ENCODE data around the gene SAFB.

Gene SAFB

DNA sequence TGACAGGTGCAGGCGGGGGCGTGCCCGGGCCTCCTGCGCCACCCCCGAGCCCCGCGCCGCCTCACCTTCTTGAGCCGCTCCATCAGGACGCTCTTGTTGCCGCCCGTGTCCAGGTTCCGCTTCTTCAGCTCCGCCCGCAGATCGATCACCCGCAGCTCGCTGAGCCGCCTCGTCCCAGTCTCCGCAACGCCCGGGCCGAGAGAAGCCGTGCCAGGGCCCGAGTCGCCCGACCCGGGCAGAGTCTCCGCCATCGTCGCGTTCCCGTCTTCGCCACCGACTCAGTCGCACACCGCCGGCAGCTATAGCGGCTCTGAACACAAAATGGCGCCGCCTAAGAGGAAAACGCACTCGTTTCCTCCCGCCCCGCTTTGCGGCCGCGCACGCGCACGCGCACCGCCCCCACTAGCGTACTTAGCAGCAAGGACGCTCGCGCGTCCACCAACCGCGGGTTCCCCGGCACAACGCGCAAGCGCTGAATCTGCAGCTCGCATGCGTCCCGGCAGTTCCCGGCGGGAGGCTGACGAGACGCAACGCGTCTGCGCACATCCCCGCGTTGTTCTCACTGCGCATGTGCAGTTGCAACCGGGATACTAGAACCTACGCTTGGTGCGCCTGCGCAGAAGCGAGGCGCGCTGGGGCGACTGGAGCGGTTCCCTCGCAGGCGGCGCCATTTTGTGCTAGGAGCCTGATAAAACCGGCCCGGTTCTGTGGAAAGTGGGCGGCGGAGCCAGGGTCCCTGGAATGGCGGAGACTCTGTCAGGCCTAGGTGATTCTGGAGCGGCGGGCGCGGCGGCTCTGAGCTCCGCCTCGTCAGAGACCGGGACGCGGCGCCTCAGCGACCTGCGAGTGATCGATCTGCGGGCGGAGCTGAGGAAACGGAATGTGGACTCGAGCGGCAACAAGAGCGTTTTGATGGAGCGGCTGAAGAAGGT, at the start of gene SAFB, which contains the start of gene SAFB2:
Gene SAFB (plus strand): TSS at position 619 of the 932 bp plus-strand sequence. CDS start 123 bp downstream, at position 742.
Gene SAFB2 (minus strand): TSS at position 312 of the 932 bp plus-strand sequence. CDS start 61 bp downstream, at position 251.
- in situ Hi-C loops (cut with MboI; ENCODE audit: low pct_unique_long_range_greater_than_20kb, low sequenced_read_pairs, unreplicated experiment), result no loop called here
- TF ChIP-seq, protein P1, sequence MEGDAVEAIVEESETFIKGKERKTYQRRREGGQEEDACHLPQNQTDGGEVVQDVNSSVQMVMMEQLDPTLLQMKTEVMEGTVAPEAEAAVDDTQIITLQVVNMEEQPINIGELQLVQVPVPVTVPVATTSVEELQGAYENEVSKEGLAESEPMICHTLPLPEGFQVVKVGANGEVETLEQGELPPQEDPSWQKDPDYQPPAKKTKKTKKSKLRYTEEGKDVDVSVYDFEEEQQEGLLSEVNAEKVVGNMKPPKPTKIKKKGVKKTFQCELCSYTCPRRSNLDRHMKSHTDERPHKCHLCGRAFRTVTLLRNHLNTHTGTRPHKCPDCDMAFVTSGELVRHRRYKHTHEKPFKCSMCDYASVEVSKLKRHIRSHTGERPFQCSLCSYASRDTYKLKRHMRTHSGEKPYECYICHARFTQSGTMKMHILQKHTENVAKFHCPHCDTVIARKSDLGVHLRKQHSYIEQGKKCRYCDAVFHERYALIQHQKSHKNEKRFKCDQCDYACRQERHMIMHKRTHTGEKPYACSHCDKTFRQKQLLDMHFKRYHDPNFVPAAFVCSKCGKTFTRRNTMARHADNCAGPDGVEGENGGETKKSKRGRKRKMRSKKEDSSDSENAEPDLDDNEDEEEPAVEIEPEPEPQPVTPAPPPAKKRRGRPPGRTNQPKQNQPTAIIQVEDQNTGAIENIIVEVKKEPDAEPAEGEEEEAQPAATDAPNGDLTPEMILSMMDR (IDR thresholded peaks at IDR 0.05; ENCODE audit: extremely low read depth, insufficient read depth, missing control alignments), result no peak
- peak; percentile 99 for DNase-seq (ENCODE audit: low spot score)

DNA sequence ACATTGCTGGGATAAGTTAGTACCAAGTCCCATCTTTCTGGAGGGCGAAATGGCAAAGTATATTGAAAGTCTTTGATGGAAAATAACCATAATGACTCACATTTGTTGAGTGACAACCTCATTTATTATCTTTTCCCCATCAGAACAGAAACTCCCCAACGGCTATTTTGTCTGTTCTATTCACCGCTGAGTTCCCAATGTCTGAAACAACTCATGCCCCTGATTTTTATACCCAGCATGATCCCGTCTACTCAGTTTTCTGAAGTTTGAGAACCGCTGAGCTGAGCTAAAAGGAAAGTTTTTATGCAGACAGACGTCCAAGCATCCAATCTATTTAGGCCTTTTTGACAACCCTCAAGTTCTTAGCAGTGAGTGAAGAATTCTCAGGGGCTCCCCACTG, 47.3 kb upstream of the SAFB start:
- in situ Hi-C loops (cut with MboI; ENCODE audit: low pct_unique_long_range_greater_than_20kb, low sequenced_read_pairs, unreplicated experiment), result no loop called here
- no peak for DNase-seq (ENCODE audit: low spot score)
- TF ChIP-seq, protein P1 (IDR thresholded peaks at IDR 0.05; ENCODE audit: extremely low read depth, insufficient read depth, missing control alignments), result no peak

DNA sequence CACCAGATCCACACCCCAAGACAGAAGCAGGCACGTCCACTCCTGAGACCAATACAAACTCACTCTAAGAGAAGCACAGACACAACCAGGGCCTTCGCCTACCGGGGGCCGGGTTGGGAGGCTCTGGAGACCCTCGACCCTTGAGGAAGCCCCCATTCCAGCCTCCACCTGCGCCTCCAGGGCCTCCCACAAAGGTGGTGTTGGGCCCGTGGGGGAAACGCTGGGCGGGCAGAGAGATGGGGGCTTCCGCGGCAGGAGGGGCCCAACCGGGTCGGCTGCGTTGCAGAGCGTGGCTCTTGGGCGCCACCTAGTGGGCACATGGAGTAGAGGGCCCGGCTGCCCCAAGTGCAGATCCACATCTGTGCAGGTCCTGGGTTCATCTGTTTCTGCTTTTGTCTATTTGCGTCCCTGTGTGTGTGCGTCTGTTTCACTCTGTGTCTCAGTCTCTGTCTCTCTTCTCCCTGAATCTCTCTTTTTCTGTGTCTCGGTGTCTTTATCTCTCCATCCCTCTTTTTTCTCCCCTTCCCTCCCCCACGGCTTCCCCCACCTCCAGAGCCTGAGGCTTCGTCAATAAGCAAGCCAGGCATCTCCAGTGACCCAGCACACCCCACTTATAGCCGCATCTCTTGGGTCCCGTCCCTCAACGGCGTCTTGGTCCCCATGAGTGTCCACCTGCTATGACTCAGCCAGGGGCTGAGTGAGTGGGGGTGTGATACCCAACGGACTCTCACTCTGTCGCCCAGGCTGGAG, 44.6 kb upstream of the SAFB start:
- peak; percentile 92 for DNase-seq (ENCODE audit: low spot score)
- in situ Hi-C loops (cut with MboI; ENCODE audit: low pct_unique_long_range_greater_than_20kb, low sequenced_read_pairs, unreplicated experiment), result no loop called here
- TF ChIP-seq, protein P1 (IDR thresholded peaks at IDR 0.05; ENCODE audit: extremely low read depth, insufficient read depth, missing control alignments), result peak; percentile 96

DNA sequence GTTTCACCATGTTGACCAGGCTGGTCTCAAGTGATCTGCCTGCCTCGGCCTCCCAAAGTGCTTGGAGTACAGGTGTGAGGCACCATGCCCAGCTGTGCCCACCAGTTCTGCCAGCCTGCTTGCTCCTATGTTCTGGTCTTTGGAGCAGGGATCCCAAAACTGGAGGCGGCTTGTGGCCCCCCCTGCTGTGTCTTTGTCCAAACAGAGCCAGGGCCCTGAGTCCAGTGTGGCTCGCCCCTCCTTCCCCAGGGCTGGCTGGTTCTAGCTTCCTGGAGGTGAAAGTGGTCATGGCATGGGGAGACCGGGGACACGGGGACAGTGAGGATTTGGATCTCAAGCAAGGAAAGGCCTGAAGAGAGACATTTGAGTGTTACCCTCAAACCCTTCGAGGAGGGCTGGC, 43.6 kb upstream of the SAFB start:
- in situ Hi-C loops (cut with MboI; ENCODE audit: low pct_unique_long_range_greater_than_20kb, low sequenced_read_pairs, unreplicated experiment), result no loop called here
- DNase-seq (ENCODE audit: low spot score), result no peak
- TF ChIP-seq, protein P1 (IDR thresholded peaks at IDR 0.05; ENCODE audit: extremely low read depth, insufficient read depth, missing control alignments), result no peak

DNA sequence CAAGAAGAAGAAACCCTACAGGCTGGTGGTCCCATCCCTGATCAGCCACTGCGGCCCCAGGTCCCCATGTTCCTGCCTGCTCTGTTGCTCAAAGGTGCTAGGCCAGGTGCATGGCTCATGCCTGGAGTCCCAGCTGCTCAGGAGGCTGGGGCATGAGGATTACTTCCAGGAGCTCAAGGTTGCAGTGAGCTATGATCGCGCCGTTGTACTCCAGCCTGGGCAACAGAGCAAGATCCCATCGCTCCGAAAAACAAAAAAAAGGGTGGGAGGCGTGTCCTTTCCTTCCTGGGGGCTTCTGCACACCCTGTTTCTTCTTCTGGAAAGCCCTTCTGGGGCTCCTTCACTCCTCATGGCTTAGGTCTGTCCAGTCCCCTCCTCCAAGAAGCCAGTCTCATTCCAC, 43.2 kb upstream of the SAFB start:
- DNase-seq (ENCODE audit: low spot score), result no peak
- in situ Hi-C loops (cut with MboI; ENCODE audit: low pct_unique_long_range_greater_than_20kb, low sequenced_read_pairs, unreplicated experiment), result no loop called here
- TF ChIP-seq, protein P1 (IDR thresholded peaks at IDR 0.05; ENCODE audit: extremely low read depth, insufficient read depth, missing control alignments), result no peak

DNA sequence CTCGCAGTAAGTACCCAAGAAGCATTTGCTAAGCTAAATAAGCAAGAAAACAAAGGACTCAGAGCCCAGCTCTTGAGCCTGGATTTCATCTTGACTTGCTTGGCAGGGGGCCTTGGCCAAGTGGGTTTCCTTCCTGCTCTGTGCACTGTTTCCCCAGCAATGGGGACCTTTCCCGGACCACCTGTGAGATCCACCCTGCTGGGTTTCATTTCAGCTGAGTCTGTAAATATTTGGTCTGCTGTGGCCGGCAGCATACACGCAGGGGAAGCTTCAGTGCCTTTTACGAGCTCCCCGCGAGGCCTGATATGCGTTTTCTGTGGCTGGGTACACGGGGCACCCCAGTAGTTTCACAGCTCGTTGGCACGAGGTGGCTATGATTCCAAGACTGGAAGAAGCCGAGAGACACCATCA, 42.7 kb upstream of the SAFB start:
- TF ChIP-seq, protein P1 (IDR thresholded peaks at IDR 0.05; ENCODE audit: extremely low read depth, insufficient read depth, missing control alignments), result no peak
- in situ Hi-C loops (cut with MboI; ENCODE audit: low pct_unique_long_range_greater_than_20kb, low sequenced_read_pairs, unreplicated experiment), result no loop called here

More for the DNA sequence above, 42.7 kb upstream of the SAFB start:
- no peak for DNase-seq (ENCODE audit: low spot score)

All from GM13977 (cell line).